Activated CD4-positive, alpha-beta T cell treated with anti-CD3 and anti-CD28 coated beads, Interleukin-2, amount 50 U/mL, for 4 hours (primary cell): ENCODE data around the gene WDFY2.

Experiments used
- DNase-seq, 2 experiments: peaks; one replicate each; pipeline ENCODE4 v3.0.0-alpha.2; 2020

Gene WDFY2

GRCh38 chr13:51804295-51805172, 220.3 kb downstream of the WDFY2 start:
- peak; percentile 39 to 41 for DNase-seq

GRCh38 chr13:51805313-51805712, 221.1 kb downstream of the WDFY2 start:
- no peak for DNase-seq

GRCh38 chr13:51805925-51806324, 221.7 kb downstream of the WDFY2 start:
- no peak for DNase-seq

- DNase-seq, result no peak
Observed at GRCh38 chr13:51806566-51806965, 222.3 kb downstream of the WDFY2 start.

GRCh38 chr13:51807041-51807440, 222.8 kb downstream of the WDFY2 start:
- no peak for DNase-seq

GRCh38 chr13:51808811-51809210, 224.5 kb downstream of the WDFY2 start:
- DNase-seq, result no peak

- DNase-seq, result no peak
Observed at GRCh38 chr13:51811046-51811445, 226.8 kb downstream of the WDFY2 start.

- DNase-seq, result no peak
Observed at GRCh38 chr13:51811920-51812451, 227.7 kb downstream of the WDFY2 start.

GRCh38 chr13:51814071-51814470, 229.8 kb downstream of the WDFY2 start:
- no peak for DNase-seq

- peak; percentile 68 to 73 for DNase-seq
Observed at GRCh38 chr13:51814825-51815650, 230.8 kb downstream of the WDFY2 start.

- DNase-seq, result no peak
Observed at GRCh38 chr13:51815848-51816247, 231.6 kb downstream of the WDFY2 start.

- no peak for DNase-seq
Observed at GRCh38 chr13:51816604-51817249, 232.5 kb downstream of the WDFY2 start.
